Muscle of arm (tissue), 12 donors: ENCODE data around the gene NHS. TPM values are rescaled to one million over a fixed set of nuclear protein-coding genes. Genes with fewer than 3 reads are reported as not detected.

Source experiments
- DNase-seq: peaks from one replicate; pipeline ENCODE4 v3.0.0-alpha.2; 2013
- polyA plus RNA-seq, 12 donors: library from polyadenylated mRNA; unstranded; fragments of 120-200 nt; gene quantifications; one replicate each; pipeline ENCODE4 v1.2.1, GENCODE V29; 2013; ENCODE audit not compliant: insufficient read length in 12 of 12

NHS gene
- polyA plus RNA-seq, 12 donors = 1.3 to 8.5 (median 2.1) TPM; not detected in 1

DNA sequence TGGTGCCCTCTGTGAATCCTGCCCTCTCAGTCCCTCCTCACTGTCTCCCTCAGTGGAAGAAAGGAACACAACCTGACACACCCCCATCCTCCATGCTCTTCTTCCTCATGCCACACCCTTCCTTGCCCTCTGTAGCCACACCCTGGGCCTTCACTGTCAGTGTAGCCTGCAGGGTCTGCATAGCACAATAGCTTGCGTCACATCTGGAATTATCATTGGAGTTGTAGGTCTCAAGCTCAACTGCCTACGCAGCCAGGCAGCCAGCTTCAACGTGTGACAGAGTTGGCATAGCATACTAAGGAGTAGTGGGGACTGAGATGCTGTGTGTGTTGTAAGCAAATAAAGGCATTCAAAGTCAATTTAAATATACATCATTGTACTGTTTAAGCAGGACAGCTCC lies 248.8 kb downstream of the NHS start:
- DNase-seq = no peak

GRCh38 chrX:17627026-17627425 lies 252.0 kb downstream of the NHS start:
- no peak for DNase-seq

DNA sequence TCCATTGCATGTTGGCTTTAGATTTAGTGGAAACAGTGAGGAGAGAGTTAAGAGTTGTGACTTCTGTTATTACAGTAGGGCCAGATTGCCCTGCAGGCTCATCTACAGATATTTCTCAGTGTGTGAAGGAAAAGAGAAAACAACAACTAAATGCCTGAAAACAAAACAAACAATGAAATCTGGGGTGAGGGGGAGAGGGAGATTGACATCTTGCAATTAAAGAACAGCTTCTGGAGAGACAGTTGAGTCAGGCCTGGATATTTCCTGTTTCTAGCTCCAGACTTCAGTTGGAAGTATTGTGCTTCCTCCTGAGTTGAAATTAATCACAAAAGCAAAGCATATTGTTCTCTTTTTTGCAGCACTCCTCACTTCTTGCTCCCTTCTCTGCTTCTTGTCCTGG lies 254.0 kb downstream of the NHS start:
- no peak for DNase-seq

- no peak for DNase-seq
These were observed 254.5 kb downstream of the NHS start for GRCh38 chrX:17629519-17629918.

GRCh38 chrX:17631647-17632046 lies 256.6 kb downstream of the NHS start:
- DNase-seq = no peak

GRCh38 chrX:17632942-17633341 lies 257.9 kb downstream of the NHS start:
- DNase-seq = no peak

GRCh38 chrX:17633546-17633945 lies 258.5 kb downstream of the NHS start:
- no peak for DNase-seq

GRCh38 chrX:17634542-17635207 lies 259.7 kb downstream of the NHS start:
- DNase-seq = no peak

DNA sequence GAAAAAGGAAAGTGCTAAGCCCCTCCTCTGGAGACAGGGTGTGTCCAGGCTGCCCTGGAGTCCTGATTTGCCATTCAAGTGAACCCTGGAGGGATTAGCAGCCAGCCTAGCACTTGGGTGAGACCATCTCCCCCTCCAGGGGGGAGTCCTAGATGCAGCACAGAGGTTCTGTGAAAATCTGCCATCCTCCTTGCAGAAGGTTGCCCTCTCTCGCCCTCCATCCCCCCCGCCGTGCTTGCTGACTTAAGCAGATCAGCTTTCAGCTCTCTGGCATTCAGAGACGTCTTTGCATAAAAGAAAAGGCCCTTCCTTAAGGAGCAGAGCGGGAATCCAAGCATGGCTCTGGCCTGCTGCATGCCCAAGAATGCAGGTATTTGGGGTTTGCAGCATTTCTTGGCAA lies 260.2 kb downstream of the NHS start:
- no peak for DNase-seq

GRCh38 chrX:17637235-17637634 lies 262.2 kb downstream of the NHS start:
- DNase-seq = no peak

GRCh38 chrX:17638731-17639130 lies 263.7 kb downstream of the NHS start:
- no peak for DNase-seq

DNA sequence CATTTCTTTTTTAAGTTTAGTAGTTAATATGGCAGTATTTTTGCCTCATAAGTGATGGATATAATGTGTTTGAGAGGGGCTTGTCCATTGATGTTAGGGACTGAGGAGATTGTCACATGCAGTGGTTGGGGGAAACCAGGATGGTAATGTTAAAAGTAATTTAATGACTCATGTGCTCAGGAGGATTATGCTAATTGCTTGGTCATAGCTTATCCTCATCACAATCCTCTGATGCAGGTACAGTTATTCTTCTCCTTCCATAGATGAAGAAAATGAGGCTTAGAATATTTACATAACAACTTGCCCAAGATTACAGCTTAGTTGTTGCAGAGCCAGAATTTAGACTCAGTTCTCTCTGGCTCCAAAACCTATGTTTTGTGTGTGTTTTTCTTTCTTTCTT lies 267.9 kb downstream of the NHS start:
- no peak for DNase-seq

DNA sequence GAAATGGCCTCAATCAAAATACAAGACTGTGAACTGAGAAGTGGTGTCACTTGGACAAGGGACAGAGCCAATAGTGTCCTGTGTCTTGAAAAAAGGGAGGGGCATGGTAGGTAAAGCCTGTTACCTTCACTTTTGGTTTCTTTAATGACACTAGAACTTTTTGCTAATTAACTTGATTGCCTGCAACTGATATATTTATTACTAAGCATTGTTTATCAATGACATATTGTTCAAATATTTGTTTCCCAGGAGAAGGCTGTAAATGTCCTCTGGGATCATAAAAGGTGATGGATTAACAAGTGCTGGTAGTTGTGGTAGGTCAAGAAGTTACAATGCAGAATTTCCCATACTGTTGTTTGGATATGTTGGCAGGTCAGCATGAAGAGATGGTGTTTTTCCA lies 268.5 kb downstream of the NHS start:
- DNase-seq = no peak

GRCh38 chrX:17644001-17644400 lies 269.0 kb downstream of the NHS start:
- no peak for DNase-seq

DNA sequence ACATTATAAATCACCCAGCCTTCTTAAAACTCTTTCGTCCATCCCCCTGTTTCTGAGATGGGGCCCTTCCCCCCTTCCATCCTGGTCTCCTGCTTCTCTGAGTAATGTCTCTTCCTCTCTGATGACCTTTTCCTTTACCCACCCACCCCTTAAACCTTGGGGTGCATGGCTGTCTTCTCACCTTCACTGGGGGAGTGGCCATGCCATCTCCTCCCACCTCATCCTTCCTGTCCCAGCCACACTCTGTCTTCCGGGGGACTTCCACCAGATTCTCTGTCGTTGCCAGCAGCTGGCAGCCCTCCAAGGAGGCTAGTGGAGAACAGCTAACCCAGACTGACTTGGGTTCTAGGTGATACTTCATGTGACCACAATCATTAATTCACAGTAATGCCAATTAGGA lies 279.1 kb downstream of the NHS start:
- DNase-seq = no peak

GRCh38 chrX:17655211-17656034 lies 280.4 kb downstream of the NHS start:
- DNase-seq = peak; percentile 10

GRCh38 chrX:17656035-17656418 lies 281.0 kb downstream of the NHS start:
- DNase-seq = no peak

- DNase-seq = no peak
These were observed 281.6 kb downstream of the NHS start for GRCh38 chrX:17656556-17656955.

- DNase-seq = no peak
These were observed 287.4 kb downstream of the NHS start for GRCh38 chrX:17662391-17662790.

- no peak for DNase-seq
These were observed 293.9 kb downstream of the NHS start for GRCh38 chrX:17668929-17669328.

DNA sequence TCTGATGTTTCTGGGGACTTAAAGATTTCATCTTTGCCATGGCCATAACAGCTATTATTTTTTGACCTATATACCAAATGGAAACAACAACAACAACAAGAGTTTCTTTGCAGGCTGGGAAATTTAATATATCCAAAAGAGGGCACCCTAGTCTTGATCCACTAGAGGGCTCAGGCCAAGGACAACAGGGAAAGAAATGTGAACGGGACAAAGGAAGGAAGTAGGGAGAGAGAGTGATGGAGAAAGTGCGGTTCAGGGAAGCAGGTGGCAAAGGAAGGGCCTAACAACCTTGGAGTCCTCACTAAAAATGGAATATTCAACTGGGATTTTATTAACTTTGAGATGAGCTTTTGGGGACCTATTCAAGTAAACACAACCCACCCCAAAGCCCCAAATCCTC lies 294.5 kb downstream of the NHS start:
- no peak for DNase-seq

DNA sequence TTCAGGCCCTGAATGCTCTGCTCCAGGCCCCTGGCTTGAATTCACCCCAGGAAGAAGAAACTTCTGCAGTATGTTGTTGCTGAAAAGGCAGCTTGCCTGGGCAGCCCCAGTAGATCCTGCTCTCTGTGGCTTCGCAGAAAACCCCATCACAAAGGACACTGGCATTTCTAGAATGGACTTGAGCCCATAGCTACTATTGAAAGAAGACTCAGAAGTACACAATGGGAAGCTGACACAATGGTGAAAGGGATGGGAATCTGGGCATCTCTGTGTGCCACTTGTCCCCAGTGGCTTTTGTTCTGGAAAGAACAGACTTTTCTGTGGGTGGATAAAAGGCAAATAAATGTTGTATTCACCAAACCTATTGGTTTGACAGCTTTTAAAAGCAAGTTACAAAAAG lies 294.9 kb downstream of the NHS start:
- DNase-seq = no peak

- no peak for DNase-seq
These were observed 295.9 kb downstream of the NHS start for GRCh38 chrX:17670874-17671273.

DNA sequence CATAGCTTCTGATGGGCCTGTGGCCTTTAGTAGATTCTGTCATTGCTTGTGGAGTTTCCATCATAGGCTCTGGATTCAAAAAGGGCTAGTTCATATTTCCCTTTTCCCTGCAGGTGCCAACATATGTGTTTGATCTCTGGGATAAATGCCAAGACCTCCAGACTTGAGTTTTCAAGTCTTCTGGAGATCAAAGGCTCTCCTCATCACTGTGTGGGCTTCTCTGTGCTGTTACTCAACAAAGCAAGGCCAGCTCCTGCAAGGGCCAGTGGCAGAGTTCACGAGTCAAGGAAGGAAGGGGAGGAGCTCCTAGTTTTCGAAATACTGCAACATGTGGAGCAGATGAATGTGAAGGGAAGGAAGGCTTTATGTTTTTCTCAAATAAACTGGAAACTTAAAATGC lies 299.6 kb downstream of the NHS start:
- DNase-seq = no peak
